HEK293T (cell line): ENCODE measurements around the gene MOV10L1.

Source experiments
- CTCF ChIA-PET: fragments of 350-600 bp; formaldehyde crosslinking; extraction: SDS; loops from one replicate; lab custom pipeline; 2021; ENCODE audit warnings: antibody characterized with exemption, inconsistent platforms; lab: Yijun Ruan, JAX
- POLR2A ChIA-PET: fragments of 350-600 bp; formaldehyde crosslinking; extraction: SDS; loops from one replicate; lab custom pipeline; 2020; ENCODE audit warnings: antibody characterized with exemption, inconsistent platforms; lab: Yijun Ruan, JAX
- DNase-seq: peaks from one replicate; pipeline ENCODE4 v3.0.0; 2012; ENCODE audit warnings: mixed read lengths; ENCODE audit errors: extremely low spot score
- ARNT ChIP-seq: fragments of 450-650 bp; IDR thresholded peaks from 2 replicates; pipeline ENCODE4 v1.6.1; 2017; ENCODE audit warnings: mild to moderate bottlenecking
- BHLHE40 ChIP-seq: fragments of 450-650 bp; IDR thresholded peaks from 2 replicates; pipeline ENCODE4 v1.6.1; 2016; ENCODE audit warnings: mild to moderate bottlenecking, moderate library complexity, borderline replicate concordance
- CTBP1 ChIP-seq: fragments of 450-650 bp; IDR thresholded peaks from 2 replicates; pipeline ENCODE4 v1.6.1; 2016; ENCODE audit warnings: borderline replicate concordance
- ELF4 ChIP-seq: fragments of 450-650 bp; IDR thresholded peaks from 2 replicates; pipeline ENCODE4 v1.6.1; 2017; ENCODE audit warnings: antibody characterized with exemption
- FOXA1 ChIP-seq: fragments of 450-650 bp; IDR thresholded peaks from 2 replicates; pipeline ENCODE4 v1.6.1; 2016; ENCODE audit warnings: mild to moderate bottlenecking
- FOXK2 ChIP-seq: fragments of 450-650 bp; IDR thresholded peaks from 2 replicates; pipeline ENCODE4 v1.6.1; 2016; ENCODE audit warnings: mild to moderate bottlenecking
- FOXM1 ChIP-seq: fragments of 450-650 bp; IDR thresholded peaks from 2 replicates; pipeline ENCODE4 v1.6.1; 2017; ENCODE audit warnings: mild to moderate bottlenecking, borderline replicate concordance
- HDGF ChIP-seq: fragments of 450-650 bp; IDR thresholded peaks from 2 replicates; pipeline ENCODE4 v1.6.1; 2017; ENCODE audit warnings: antibody characterized with exemption, borderline replicate concordance
- L3MBTL2 ChIP-seq: fragments of 450-650 bp; conservative IDR thresholded peaks from 2 replicates; pipeline ENCODE4 v1.6.1; 2016; ENCODE audit warnings: mild to moderate bottlenecking
- LEF1 ChIP-seq: fragments of 450-650 bp; IDR thresholded peaks from 2 replicates; pipeline ENCODE4 v1.6.1; 2017; ENCODE audit warnings: mild to moderate bottlenecking, borderline replicate concordance
- NFRKB ChIP-seq: fragments of 450-650 bp; IDR thresholded peaks from 2 replicates; pipeline ENCODE4 v1.6.1; 2016; ENCODE audit warnings: mild to moderate bottlenecking, moderate library complexity
- SP1 ChIP-seq: fragments of 450-650 bp; IDR thresholded peaks from 2 replicates; pipeline ENCODE4 v1.6.1; 2017
- SUZ12 ChIP-seq: fragments of 450-650 bp; IDR thresholded peaks from 2 replicates; pipeline ENCODE4 v1.6.1; 2016; ENCODE audit warnings: mild to moderate bottlenecking
- TARDBP ChIP-seq: fragments of 450-650 bp; IDR thresholded peaks from 2 replicates; pipeline ENCODE4 v1.6.1; 2016
- ZNF384 ChIP-seq: fragments of 450-650 bp; IDR thresholded peaks from 2 replicates; pipeline ENCODE4 v1.6.1; 2016
- TF ChIP-seq, protein P1 (sequence below): fragments of 450-650 bp; IDR thresholded peaks from 2 replicates; pipeline ENCODE4 v1.6.1; 2016

MOV10L1 gene

DNA sequence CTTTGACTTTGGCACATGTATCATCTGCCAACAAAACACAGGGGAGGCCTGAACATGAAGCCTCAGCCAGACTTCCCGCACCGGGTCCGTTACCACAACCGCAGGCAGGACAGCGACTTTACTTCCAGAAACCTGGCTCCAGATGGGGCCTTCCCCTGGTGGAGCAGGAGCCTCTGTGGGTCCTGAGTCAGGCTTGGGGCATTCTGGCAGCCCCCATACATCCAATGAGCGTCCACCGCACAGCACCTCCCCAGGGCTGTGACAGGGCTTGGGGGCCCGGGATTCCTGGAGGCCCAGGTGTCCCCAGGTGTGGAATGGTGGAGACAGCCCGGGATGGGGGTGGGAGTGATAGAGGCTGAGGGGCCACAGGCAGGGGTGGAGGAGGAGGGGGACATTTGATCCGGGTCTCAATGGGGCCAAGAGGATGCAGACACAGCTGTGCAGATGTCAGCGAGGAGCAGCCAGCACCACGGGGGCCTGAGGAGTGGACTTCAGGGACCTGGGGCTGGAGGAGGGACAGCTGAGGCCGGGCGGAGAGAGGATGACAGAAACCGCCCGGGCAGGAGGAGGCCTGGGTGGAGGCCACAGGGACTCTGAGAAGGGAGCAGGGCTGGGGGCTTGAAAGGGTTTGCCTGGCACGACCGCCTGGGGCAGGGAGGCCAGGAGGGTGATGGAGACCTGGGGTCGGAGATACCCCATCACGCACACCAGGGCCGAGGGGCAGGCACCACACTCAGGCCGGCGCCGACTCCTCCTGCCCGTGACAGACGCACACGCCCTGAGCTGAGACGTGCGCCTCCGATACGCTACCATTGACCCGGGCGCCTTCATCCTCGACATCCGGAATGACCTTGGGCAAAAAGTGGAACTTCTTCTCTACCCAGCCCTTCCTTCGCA lies 40.3 kb upstream of the MOV10L1 start:
- DNase-seq = no peak
- TF ChIP-seq LEF1 (no peak), FOXM1 (no peak), SUZ12 (no peak), NFRKB (no peak), FOXA1 (no peak), ZNF384 (no peak), L3MBTL2 (no peak), TARDBP (no peak), ARNT (no peak), FOXK2 (no peak), ELF4 (no peak), HDGF (no peak), SP1 (no peak), BHLHE40 (no peak), CTBP1 (no peak)
- TF ChIP-seq, protein P1, sequence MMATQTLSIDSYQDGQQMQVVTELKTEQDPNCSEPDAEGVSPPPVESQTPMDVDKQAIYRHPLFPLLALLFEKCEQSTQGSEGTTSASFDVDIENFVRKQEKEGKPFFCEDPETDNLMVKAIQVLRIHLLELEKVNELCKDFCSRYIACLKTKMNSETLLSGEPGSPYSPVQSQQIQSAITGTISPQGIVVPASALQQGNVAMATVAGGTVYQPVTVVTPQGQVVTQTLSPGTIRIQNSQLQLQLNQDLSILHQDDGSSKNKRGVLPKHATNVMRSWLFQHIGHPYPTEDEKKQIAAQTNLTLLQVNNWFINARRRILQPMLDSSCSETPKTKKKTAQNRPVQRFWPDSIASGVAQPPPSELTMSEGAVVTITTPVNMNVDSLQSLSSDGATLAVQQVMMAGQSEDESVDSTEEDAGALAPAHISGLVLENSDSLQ = no peak
- POLR2A ChIA-PET = no interaction called here
- CTCF ChIA-PET = interaction anchor here (1.8 kb wide), 1 partner anchor 19 kb away, joined by 5 read pairs; no protein-coding TSS in a partner anchor

DNA sequence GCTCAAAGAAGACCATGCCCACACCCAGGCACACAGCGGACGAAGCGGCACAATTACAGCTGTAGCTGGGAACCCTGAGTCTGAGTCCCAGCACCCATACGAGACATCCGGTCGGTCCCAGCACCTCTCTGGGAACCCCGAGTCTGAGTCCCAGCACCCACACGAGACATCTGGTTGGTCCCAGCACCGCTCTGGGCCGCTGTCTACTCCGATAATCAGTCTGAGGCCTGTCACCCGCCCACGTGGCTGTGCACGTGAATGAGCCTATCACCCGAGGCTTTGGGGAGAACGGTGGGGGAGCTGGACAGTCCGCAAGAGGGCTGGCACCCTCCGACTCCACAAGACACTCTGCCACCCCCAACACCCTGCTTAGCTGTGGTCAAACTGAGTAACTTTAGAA lies 37.9 kb upstream of the MOV10L1 start:
- ChIA-PET CTCF (no interaction called here), POLR2A (no interaction called here)
- no peak for DNase-seq
- TF ChIP-seq FOXK2 (no peak), SP1 (no peak), HDGF (no peak), ARNT (no peak), LEF1 (no peak), L3MBTL2 (no peak), CTBP1 (no peak), TARDBP (no peak)
- TF ChIP-seq, protein P1 = no peak

DNA sequence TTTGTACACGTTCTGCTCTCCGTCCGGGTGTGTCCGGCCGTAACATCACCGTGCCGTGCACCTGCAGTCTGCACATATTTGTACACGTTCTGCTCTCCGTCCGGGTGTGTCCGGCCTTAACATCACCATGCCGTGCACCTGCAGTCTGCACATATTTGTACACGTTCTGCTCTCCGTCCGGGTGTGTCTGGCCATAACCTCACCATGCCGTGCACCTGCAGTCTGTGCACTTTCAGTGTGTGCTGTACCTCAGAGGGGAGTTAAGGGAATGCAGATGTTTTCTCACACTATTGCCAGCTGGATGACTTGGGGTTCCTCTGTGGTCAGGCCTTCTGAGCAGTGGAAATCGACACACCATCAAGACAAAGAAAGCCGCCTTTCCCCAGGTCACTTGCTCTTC lies 35.9 kb upstream of the MOV10L1 start:
- CTCF ChIA-PET = interaction anchor here (0.6 to 1.0 kb wide), 2 partner anchors 22 to 444 kb away, joined by 4 to 5 read pairs; no protein-coding TSS in a partner anchor
- no peak for DNase-seq
- no peak for TF ChIP-seq HDGF
- TF ChIP-seq TARDBP = no peak
- TF ChIP-seq NFRKB = no peak
- TF ChIP-seq CTBP1 = no peak
- TF ChIP-seq ELF4 = no peak
- no peak for TF ChIP-seq SP1
- no peak for TF ChIP-seq FOXK2
- TF ChIP-seq, protein P1 = no peak
- no peak for TF ChIP-seq FOXA1
- no peak for TF ChIP-seq BHLHE40
- no peak for TF ChIP-seq ZNF384
- no peak for TF ChIP-seq L3MBTL2
- no peak for TF ChIP-seq ARNT
- TF ChIP-seq LEF1 = no peak
- no peak for TF ChIP-seq SUZ12
- no peak for TF ChIP-seq FOXM1
- POLR2A ChIA-PET = no interaction called here

DNA sequence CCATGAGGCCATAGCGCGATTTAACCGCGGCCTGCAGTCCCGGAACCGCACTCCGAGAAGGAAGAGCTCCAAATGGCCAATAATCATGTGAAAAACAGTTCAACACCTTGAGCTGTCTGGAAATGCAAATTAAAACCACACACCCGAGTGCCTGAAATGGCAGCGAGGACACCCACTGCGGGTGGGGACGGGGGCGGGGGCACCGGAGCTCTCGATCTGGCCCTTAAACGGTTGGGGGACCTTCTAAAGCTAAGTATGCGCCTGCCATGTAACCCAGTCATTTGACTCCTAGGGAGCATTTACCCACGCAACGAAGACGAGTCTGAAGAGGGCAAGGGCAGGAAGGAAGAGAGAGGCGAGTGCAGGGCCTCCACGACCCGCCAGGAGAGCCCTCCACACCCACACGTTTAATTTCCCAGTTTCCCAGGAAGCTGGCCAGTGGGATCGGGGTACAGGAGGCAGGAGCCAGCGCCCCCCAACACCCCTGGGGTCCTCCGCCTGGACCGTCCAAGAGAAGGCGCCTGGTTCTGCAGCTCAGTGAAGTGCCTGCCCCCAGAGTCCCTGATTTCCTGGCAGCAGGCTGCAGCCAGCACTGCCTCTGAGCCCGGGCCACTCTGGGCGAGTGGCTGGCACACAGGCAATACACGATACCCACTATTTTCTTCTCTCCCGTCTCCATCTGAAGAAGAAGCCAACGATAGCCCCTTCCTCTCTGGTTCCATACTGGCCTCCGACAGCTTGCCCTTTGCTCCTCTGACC lies 33.4 kb upstream of the MOV10L1 start:
- no peak for DNase-seq
- CTCF ChIA-PET = interaction anchor here (0.9 kb wide), 1 partner anchor 26 kb away, joined by 3 read pairs; no protein-coding TSS in a partner anchor
- TF ChIP-seq HDGF = no peak
- TF ChIP-seq, protein P1 = no peak
- TF ChIP-seq BHLHE40 = no peak
- TF ChIP-seq FOXA1 = no peak
- TF ChIP-seq SP1 = no peak
- TF ChIP-seq NFRKB = no peak
- TF ChIP-seq SUZ12 = no peak
- no peak for TF ChIP-seq FOXK2
- no peak for TF ChIP-seq FOXM1
- no peak for TF ChIP-seq ZNF384
- no peak for TF ChIP-seq ELF4
- TF ChIP-seq ARNT = no peak
- TF ChIP-seq L3MBTL2 = no peak
- POLR2A ChIA-PET = interaction anchor here (0.8 kb wide), 1 partner anchor 29 kb away, joined by 3 read pairs; the partner anchor contains the start of gene MLC1
